Measurements from ENCODE around the gene PSAPL1.

PSAPL1 gene

DNA sequence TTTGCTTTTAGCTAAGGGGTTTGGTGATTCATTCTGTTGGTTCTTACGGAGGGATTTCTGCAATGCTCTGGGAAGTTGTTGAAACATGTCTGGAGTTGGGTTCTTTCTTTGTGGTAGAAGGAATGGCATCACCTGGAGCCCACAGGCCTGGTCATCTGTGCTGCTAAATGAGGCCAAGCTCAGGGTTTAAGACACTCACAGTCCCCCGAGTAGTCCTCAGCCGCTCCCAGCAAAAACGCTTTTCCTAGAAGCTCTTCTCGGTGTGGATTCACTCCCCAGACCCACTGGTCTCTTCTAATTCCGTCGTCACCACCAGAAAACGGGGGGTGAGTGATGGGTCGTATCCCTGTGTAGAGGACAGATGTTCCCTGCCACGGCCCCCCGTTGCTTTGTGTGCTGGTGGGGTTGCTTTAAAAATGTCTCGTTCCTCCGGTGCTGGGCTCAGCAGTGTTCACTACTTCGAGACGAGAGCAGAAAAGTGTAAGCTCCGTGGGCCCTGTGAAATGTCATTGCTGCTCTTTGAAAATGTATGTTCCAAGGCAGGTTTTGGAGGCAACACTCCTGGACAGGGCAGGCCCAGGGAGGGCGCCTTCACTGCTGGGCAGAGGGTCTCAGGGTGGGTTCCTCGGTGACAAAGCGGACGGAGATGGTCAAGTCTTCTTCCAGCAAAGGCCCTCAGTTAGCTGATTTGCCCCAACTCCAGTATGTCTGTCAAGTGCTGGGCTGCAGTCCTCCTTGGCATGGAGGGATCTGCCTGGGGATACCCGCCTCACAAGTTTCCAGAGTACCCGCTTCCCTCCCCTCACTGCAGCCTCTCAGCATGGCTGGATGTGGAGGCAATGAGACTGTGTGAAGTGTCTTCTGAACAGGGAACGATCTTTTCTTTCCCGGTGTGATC lies 37.3 kb downstream of the PSAPL1 start:
- DNase-seq: no peak

DNA sequence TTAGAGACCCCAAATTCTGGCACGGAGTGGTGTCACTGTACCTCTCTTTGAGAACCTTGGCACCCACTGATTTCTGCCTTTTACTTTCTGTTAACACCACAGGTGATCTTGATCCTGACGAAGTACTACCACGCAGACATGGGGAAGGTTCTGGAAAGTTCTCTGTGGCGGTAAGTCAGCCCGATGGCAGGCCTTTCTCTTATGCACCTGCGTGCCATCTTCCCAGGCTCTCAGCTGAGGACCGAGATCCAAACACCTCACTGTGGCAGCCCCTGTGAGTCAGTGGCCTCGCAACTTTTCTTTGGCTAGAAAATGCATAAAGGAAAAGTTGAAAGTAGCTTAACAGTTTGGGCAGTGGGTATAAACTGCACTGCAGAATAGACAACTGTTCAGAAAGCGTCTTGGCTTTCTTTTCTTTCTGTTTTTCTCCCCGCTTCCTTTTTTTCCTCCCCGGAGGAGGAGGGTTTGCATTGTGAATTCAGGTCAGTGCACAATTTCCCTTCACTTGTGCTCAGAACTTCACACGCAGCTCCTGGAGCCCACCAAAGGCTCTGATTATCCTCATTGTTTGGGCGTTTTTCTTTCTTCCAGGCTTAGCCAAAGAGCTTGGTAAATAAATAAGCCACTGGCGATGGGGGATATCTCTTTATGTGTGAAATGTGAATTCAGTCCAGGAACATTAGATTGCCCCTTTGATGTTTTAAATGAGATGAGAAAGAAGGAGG lies 38.4 kb downstream of the PSAPL1 start:
- no peak for DNase-seq

DNA sequence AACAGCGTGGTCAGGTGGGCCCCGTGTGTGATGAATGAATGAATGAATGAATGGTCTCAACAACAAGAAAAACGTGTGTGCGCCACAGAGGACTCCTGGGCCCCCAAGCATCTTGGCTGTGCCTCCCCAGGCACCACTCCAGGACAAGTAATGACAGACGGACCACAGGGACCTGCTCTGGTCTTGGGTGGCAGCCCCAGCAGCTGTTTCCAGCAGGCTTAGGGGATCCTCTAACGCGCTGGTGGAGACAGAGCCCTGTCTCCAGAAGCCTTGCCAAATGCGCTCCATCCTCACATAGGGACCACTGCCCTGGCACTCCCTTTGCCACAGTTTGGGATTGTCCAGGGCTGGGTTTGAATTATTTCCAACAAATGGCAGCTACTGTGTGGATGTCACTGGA lies 39.1 kb downstream of the PSAPL1 start:
- no peak for DNase-seq

DNA sequence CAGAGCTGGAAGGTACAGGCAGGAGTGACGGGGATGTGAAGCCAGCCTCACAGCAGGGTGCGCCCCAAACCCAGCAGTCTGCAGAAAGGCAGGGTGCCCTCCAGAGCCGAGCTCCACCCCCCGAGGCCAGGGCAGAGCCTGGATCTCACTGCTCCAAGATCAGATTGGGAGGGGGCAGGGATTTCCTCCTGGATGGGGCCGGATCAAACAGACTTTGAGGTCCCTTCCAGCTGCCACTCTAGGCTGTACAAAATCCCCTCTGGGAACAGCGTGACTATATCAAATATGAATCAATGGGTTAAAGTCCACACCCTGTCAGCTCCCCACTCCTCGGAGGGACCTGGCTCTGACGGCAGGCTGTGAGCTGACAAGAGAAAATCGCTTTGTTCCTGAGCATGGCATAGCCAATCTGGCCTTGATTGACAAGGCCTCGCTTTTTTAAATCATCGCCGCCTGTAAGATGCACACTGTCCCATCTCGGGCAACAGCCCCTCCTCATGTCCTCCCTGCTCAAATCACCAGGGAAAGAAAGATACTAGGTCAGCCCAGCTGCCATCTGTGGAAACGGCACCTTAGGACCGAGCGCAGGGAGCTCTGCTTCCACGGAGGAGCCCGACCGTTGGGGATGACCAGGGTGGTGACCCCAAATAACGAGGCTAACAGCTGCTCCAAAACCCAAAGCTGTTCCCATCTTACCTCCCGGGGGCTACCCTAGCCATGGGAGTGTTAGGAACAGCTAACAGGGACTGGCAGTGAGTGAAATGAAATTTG lies 39.9 kb downstream of the PSAPL1 start:
- DNase-seq: no peak

DNA sequence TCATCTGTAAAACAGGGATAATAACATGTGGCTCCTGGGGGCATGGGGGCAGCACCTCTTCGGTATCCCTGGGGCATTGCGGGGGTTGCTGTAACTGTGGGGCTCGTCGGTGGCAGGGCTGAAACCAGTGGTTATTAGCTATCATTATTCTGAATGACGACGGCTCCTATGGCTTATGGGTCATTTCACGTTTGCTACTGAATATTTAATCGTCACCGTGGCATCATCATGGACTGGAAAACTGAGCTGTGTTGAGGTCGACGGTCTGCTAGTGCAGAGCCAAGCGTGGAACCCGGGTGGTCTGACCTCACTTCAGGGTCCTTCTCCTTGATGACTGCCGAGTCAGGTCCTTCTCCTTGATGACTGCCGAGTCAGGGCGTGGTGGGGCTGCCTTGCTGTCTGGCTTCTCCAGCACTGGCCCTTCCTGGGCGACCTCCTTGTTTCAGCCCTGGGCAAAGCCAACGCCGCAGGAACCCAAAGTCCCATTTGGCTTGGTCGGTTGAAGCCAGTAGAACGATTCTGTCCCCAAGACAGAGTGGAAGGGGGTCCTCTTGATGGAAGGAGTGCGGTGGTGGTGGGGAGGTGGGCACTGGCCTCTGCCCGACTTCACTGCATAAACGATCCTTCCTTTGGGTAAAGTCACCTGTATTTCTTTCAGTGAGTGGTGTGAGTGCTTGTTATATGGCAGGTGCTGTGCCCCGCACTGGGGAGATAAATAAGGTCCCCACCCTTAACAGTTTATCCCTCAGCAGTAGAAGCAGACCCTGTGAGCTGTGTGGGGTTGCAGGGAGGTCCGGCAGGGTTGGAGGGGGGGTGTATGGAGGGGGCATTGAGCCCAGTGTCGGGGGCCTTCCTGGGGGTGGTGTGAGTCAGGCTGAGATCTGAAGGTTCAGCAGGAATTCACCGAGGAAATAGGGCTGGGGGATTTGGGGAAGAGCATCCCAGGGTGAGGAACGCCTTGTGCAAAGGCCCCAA lies 40.8 kb downstream of the PSAPL1 start:
- DNase-seq: no peak

DNA sequence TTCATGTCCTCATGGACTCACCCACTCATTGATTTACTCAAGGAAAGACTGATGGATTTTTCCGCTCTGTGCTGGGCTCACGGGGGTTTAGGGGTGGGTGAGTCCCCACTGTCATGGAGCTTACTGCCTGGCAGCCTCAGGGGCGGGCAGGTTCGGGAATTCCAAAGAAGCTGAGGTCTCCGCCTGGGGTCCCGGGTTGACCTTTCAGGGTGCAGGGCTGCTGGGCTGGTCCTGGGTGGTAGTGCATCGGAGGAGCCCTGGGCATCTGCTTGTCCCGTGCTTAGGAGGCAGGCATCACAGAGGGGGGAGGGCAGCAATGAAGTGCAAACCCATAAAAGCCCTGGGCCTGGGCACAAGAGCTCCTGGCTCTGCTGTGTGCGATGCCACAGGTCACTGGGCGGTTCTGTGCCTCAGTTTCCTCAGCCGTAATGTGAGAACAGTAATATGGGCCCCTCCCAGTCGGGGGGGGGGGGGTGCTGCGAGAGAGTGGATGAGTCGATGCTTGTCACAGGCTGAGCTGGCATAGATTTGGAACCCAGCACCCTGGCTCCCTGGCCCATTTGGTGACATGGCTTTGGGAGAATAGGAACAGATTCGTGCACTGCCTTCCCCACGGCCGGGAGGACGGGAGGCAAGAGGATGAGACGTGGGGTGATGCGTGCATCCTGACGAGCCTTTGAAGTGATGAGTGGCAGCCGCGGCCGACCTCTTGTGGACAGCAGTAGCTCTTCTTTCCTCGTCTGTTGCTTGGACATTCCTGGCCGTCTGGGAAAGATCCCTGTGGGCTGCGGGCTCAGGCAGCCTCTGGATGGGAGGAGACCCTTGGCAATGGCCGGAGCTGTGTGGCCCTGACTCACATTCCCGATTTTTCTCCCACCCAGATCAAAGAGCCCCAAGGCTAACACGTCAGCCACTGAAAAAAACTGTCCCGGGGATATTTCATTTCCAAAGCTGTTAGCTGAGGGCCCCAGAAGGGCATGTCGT lies 42.0 kb downstream of the PSAPL1 start:
- DNase-seq: no peak

DNA sequence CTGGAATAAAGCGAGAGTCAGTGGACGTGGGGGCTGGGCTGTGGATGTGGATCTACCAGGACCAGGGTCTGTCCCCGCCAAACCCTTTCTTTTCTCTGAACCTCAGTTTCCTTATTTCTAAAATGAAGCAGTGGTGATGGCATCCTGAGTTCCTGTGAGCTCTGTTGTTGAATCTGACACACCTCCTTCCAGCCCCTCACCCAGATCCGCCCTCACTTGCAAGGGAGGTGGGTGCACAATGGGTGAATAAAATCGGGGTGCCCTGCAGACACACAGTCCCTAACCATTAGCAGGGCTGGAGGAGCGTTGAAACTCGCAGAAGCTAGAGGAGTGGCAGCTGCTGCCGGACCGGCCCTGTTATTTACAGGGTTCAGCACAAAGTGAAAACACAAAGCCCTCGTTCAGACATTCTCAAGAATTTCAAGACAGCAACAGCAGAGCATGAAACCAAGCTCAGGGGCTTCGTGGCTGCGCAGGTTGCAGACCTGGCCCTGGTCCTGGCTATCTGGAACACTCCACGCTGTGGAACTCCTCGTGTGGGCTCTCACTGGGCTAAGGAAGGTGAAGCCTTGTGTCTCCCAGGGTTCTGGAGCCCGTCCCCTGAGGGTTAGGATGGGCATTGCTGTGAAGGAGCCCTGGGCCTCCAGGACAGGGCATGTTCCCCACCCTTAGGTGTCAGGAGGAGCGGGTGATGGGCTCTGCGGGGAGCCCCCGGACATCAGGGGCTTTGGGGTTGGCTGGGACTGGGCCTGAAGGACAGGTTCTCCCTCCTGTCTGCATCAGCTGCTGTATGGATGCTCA lies 42.9 kb downstream of the PSAPL1 start:
- DNase-seq: no peak

DNA sequence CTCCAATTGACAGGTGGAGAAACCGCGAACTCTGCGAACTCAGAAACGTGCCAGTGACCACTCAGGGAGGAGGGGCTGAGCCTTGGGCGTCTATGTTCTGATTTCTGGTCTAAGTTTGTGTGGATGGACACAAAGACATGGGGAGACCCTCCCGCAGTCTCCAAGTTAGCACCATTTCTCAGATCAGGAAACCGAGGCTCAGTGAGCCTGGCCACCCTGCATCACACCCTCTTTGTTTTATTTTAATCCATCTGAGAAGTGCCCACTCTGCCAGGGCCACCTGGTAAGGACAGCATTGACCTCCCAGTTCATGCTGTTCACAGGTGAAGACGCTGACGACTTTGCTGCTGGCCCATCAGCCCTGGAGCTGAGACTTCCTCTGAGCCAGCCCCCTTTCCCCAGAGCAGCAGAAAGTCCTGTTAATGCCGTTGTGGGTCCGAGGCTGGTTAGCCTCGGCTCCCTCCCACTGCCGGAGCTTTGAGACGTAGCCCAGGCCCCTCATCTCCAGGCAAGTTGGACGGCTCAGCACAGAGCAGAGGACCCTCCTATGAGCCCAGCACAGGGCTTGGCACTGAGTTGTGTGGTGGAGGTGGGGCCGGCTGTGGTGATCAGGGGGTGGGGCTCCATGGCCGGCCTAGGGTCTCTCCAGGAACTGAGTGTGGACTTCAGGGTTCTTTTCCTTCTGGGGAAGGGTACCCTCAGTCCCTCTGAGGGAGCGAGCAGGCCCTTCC lies 43.7 kb downstream of the PSAPL1 start:
- no peak for DNase-seq

DNA sequence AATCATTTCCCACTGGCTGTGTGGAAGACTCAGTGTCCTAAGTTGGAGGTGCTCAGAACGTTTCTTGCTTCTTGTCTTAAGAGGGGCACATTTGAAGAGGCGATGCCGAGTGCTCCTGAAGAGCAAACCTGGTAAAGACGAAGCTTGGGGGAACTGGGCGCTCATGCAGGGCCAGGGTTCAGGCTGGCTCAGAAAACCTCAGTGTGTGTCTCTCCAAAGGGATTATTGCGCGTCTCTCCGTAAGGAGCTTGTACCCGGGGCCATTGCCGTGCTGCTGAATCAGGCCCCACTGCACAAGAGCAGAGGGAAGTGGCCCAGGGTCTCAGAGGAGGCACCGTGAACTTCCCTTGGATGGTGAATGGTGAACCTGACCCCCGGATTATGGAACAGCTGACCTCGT lies 44.4 kb downstream of the PSAPL1 start:
- no peak for DNase-seq

DNA sequence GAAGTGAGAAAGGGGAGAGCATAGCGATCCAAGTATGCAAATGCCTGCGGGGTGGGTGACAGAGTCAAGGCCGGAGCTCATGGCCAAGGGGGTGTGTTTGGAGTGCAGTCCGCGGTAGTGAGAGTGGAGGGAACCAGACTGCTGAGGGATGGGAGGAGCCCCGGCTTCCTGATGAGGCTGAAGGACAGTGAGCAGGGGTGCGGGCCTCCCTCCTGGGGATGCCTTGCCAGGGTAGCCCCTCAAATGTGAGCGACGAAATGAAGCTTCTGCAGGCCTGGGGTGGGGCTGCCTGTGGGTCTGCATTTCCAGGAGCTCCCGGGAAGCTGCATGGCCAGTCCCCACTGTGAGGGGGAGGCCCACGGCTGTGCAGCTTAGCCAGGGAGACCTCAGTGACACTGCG lies 45.0 kb downstream of the PSAPL1 start:
- DNase-seq: no peak

DNA sequence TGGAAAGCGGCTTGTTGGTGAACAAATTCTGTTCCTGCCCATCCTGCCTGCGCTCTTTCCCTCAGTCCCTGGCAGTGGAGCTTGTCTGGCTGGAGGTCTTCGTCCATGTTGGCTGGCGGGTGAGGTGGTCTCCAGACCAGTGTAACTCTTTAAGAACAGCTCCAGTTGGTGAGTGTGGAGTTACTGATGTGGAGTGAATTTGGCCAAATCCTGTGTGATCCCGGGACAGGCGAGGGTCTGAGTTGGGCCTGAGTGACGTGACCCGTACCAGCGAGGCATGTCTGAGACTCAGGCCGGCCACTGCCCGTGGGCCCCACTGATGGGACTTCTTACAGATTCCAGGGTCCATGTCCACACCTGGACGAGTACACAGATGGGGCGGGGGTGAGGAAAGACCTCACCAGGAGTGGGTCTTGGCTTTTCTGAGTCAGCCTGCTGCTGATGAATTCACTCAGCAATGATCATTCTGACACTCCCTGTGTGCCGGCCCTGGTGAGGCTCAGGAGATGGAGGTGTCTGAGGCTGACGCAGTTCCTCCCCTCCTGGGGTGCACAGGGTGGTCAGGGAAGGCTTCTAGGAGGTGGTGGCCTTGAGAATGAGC lies 45.5 kb downstream of the PSAPL1 start:
- no peak for DNase-seq

DNA sequence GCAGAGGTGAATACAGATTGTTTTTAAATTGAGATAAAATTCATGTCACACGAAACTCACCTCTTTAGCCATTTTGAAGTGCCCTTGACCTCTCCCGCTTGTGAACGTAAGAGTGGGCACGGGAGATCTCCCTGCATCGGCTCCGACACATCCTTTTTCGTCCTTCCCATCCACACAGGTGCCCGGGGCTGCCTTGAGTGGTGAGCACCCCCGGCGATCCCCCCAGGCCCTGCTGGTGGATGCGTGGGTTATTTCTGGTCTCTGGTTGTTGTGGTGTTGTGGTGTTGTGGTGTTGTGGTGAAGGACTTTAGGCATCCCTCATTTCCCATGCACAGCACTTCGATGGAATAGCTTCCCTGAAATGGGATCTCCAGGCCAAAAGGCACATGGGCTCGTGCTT lies 46.1 kb downstream of the PSAPL1 start:
- no peak for DNase-seq

DNA sequence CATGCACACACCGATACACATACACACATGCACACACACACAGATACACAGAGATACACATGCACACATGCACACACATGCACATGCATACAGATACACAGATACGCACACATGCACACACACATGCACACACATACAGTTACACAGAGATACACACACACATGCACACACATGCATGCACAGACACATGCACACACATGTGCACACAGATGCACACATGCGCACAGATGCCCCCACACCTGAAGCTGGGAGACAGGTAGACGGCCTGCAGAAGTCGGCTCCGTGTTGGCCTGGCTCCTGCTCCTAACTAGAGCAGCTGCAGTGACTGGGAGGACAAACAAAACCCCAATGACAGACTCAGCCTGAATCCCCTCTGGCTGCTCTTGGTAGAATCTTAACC lies 46.8 kb downstream of the PSAPL1 start:
- DNase-seq: no peak

DNA sequence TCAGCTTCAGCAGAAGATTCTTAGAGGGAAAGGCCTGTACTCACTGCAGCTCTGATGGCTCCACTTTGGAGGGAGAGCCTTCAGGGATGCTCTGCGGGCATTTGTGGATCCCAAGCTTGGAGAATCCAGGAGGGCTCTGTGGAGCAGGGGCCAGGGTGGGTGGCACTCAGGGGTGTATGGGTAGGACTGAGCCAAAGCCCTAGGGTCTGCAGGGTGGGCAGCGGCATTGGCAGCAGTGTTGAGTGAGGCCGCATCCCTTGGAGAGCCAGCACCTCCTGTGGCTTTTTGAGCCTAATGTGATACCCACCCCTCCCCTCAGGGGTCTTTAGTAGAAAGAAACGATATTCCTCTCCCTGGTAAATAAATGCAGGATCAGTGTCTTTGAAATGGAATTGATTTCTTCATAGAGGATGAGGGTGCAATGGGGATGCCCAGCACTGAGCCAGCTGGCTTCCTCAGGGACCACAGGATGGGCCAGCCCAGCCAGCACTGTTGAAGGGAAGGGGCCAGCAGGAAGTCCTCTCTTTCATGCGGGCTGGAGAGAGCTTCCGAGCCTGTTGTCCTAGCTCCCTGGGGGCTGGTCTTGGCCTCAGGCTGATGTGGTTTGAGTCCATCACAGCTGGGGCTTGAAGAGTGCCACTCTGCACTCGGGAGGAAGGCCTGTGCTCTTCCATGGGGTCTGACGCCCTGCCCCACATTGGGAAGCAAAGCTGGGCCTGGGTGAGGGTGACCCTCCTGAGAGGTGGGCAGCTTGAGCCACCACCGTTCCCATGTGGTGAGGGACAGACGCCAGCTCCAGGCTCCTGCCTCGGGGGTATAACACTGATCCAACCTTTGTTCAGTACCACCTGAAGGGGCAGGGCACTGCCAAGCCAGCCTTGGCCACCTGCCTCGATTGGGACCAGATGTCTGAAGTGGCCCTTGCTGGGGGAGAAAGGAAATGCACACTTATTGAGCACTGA lies 49.5 kb downstream of the PSAPL1 start:
- no peak for DNase-seq

DNA sequence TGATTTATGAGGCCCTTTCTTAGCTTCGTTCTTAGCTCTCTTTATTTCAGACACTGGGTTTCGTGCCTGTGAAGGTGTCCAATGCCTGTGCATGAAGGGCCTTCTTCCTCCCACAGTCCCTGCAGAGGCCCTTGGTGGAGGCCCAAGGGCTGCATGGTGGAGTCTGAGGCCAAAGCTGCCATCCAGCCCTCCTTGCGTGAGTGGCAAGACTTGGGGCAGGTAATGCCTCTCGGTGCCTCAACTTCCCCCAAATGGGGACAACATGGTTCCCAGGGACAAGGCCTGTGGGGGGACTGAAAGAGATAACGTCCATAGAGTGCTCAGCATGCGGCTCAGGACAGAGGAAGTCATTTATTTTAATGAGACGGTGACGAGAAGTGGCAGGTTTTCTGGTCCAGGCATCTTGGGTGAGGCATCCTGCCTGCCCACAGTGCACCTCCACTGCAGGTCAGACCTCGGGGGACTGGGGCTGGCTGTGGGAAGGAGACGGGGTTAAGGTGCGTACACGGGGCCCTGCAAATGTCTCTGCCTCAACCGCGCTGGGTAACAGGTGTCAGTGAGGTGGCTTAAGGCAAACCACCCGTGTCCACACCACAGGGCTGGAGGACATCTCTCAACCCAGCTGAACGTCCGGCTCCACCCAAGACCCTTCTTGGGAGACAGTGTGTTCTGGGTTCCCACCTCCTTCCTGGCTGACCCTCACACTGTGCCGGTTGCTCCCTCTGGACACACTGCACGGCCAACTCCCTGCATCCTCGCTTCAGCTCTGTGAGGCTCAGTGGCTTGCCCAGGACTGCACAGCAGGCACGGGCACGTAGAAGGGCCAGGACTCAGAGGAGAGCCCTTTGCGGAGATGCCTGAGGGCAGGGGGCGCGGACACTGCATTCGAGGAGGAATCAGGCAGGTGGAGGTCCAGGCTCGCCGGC lies 50.5 kb downstream of the PSAPL1 start:
- DNase-seq: no peak

Measured in anterior cingulate cortex (tissue), 58 donors.